ENCODE measurements around the gene CKLF. TPM values are rescaled to one million over a fixed set of nuclear protein-coding genes. Genes with fewer than 3 reads are reported as not detected.
"Not testable (repeated sequence)": the region's sequence is repeated elsewhere in the genome, so short reads cannot be mapped to it uniquely, and the experiment has no call there.

CKLF gene
- total RNA-seq, 1 experiment from 2014 or later = 180 TPM

GRCh38 chr16:66542396-66542795 is 10.0 kb upstream of the CKLF start:
- no peak for DNase-seq (ENCODE audit: low spot score)

GRCh38 chr16:66543541-66543940 is 8.8 kb upstream of the CKLF start:
- DNase-seq (ENCODE audit: low spot score) = no peak

- DNase-seq (ENCODE audit: low spot score) = no peak
These were observed 8.2 kb upstream of the CKLF start for GRCh38 chr16:66544016-66544757.

DNA sequence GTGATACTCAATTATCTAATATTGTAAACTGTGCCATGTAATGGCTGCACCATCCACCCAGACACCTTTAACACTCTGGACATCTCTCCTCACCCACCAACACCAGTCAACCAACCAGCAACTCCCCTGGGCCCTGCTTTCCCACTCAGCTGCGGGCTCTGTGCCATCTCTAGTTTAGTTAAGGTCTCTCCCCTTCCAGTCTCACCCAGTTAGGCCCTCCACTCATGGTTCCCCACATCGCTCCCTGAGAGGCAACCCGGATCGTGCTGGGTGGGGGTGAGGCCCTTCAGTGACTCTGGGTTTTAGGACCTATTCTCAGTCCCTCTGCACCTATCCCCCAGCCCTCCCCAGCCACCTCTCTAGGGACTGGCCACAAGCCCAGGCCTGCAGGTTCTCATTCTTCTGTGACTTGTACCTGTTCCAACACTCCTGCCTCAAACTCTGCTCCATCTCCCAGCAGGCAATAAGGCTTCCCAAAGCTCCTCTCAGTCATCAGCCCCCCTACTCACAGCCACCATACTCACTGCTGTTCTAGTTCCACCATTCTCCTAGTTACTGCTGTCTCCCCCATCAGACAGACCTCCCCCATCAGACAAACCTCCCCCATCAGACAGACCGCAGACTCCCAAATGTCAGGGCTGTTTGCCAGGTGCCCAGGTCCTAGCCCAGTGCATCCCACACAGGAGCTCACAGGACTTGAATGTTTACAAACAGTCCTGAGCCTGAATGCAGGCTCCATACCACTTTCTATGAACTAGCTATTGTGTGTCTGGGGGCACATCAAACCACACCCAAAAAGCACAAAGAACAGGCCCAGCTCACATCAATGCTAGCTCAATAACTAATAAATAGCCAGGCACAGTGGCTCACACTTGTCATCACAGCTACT is 5.0 kb upstream of the CKLF start:
- no peak for DNase-seq (ENCODE audit: low spot score)

GRCh38 chr16:66548068-66548467 is 4.3 kb upstream of the CKLF start:
- DNase-seq (ENCODE audit: low spot score) = no peak

GRCh38 chr16:66548868-66549267 is 3.5 kb upstream of the CKLF start:
- DNase-seq (ENCODE audit: low spot score) = no peak

DNA sequence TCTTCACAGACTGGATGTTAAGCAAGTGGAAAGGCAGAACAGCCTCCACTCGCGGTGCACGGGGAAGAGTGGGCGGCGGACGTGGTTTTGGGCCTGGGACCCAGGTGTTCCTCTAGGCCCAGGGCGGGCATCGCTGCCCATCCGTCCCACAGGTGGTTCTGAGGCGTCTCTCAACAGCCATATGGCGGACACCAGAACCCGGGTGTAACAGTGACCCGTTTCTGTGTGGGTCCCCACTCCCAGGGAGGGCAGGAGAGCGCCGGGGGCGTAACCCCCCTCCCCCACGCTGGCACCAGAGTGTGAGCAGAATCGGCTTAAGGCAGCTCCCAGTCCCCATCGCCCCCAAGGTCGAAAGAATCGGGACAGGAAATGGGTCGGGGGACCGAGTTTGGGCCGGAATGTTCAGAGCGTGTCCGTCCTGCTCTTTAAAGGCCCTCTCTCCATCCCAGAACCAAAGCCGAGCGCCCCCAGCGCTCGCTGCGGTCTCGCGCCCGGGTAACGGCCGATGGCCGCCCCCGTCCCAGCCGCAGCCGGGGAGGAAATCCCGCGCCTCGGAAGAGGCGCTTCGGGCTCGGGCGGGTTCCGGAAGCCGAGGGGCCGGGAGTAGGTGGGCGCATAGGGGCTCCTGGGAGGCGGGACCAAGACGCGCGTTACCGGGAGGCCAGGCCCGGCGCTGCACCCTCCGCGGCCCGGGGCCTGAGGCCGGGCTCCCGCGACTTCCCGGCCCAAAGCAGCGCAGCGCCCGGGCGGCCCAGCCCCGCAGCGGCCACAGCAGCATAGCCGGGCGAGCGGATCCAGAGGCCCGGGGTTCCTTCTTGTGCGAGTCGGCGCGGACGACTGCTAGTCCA is 2.9 kb upstream of the CKLF start, which contains the start of gene TK2:
Gene TK2, minus strand, starts transcription at position 839 of the 848 bp plus-strand sequence. Its CDS starts 61 bp downstream, at position 778.
- DNase-seq (ENCODE audit: low spot score) = no peak

GRCh38 chr16:66551348-66551759 is 1.0 kb upstream of the CKLF start:
- peak; percentile 39 for DNase-seq (ENCODE audit: low spot score)

DNA sequence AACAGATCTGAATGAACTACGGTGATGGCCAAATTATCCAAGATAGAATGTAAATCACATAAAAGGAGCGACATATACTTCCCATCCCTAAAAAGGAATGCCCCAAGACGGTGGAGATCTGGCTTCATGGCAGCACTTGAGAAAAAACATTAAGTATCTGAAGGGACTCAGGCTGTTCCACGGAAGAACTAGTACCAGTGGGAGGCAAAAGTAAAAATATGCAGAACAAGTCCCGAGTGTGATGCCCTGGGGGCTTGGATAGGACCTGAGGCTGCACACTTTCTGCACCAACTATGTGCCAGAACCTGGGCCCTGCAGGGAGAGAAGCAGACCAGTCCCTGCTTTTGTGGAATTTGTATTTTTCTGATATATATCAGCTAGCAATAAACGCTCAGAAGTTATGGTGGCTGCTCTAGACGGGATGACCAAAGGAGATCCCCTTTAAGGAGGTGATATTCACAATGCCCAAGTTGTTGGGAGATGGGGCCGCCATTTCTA is 539 bp upstream of the CKLF start:
- DNase-seq (ENCODE audit: low spot score) = no peak

DNA sequence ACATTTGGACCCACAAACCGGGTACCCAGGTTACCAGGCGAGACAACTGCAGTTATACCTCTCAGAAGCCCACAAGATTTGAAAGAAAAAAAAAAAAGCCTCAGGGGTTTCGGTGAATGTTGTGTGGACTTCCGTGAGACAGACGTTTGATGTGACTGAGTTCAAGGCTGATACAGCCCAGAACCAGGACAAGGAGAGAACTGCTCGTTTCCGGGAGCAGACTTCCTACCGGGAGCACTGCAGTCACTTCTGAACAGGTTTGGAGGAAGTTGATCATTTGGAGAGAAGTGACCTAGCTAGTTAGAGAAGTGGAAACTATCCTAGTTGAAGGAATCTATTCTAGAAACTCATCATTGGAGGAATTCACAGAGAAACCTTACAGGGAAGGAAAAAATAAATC is 847 bp downstream of the CKLF start:
- no peak for DNase-seq (ENCODE audit: low spot score)

DNA sequence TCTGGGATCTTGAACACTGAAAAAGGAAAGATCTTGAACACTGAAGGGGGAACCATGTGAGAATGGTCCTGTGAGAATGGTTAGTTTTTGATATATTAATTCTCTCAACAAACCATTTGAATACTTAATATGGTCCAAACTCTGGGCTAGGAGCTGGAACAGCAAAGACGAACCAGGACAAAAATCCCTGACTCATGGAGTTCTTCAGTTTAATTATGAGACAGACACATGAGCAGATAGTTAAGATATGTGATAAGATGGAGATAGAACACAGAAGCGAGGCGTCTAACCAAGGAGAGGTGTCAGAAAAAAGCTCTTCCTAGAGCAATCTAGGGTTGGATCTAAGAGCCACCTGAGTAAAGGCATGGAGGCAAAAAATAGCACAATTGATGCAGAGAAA is 1.6 kb downstream of the CKLF start:
- DNase-seq (ENCODE audit: low spot score) = no peak

DNA sequence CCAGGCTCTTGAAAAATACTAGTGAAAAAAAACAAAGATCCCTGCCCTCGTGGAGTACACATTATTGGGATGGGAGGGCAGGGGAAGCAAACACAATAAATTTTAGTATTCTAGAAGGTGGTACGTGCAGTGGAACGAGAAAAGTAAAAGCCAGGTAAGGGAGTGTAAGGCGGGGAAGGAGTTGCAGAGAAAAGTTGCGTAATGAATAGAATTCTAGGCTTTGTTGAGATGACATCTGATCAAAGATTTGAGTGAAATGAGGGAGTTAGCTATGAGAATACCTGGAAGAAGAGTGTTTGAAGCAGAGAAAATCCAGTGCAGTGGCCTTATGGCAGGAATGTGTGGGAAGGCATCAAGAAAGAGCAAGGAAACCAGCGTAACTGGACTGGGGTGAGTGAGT is 2.1 kb downstream of the CKLF start:
- no peak for DNase-seq (ENCODE audit: low spot score)

DNA sequence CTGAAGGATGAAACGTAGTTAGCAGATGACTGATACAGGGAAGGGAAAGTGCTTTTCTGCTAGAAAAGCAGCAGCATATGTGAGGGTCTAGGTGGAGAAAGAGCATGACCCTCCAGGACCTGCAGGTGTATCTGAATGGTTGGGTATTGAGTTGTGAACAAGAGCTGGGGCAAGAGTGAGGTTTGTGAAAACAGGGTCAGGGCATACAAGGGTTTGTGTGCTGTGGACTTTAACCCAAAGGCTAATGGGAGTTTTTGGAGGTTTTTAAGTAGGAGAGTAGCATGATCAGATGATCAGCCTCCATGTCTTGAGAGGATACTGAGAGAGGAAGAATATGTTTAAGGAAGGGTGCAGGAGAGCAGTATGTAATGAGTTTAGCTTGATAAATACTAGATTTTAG is 7.7 kb downstream of the CKLF start:
- no peak for DNase-seq (ENCODE audit: low spot score)

DNA sequence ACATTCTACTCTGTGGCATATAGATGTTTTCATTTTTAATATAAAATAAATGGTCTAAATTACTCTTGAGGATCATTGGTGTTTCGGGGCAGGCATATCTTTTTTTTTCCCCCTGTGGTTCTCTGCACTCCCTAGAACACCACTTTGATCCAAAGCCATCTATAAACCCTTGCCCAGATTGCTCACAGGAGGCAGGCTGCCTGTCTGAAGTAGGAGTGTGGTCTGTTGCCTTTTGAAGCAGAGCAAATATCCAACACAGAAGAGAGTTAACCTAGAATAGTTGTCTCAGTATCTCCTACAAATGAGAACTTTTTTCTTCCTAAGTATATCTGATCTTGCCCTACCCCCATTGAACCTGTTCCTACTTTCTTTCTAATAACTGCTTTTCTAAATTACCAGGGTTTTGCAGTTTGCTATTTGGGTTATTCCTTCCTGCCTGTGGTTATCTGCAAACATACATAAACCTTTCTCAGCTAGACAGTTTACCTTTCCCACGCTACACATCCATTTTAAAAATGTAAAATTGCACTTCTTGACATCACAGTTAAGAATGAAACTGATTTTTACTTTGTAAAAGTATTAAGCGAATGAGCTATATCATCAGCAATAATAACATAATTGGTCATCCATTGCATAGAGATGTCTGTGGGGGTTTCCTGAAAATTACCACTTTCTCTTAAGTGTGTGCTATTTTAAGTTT is 9.2 kb downstream of the CKLF start:
- no peak for DNase-seq (ENCODE audit: low spot score)

DNA sequence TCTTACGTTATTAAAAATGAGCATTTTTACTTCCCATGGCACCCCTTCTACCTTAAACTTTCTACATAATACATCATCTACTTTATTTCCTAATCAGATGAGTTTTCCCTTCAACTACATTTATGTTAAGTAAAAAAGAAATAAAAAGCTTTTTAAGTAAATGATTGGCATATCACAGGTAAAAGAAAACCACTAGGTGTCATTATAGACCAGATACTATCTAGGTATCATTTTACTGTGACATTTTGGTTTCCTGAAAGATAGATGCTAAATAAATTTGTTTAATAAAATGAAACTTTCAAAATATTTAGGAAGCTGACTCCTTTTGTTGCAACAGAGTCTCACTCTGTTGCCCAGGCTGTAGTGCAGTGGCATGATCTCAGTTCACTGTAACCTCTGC is 10.0 kb downstream of the CKLF start:
- no peak for DNase-seq (ENCODE audit: low spot score)

GRCh38 chr16:66562986-66563385 is 10.6 kb downstream of the CKLF start:
- no peak for DNase-seq (ENCODE audit: low spot score)

DNA sequence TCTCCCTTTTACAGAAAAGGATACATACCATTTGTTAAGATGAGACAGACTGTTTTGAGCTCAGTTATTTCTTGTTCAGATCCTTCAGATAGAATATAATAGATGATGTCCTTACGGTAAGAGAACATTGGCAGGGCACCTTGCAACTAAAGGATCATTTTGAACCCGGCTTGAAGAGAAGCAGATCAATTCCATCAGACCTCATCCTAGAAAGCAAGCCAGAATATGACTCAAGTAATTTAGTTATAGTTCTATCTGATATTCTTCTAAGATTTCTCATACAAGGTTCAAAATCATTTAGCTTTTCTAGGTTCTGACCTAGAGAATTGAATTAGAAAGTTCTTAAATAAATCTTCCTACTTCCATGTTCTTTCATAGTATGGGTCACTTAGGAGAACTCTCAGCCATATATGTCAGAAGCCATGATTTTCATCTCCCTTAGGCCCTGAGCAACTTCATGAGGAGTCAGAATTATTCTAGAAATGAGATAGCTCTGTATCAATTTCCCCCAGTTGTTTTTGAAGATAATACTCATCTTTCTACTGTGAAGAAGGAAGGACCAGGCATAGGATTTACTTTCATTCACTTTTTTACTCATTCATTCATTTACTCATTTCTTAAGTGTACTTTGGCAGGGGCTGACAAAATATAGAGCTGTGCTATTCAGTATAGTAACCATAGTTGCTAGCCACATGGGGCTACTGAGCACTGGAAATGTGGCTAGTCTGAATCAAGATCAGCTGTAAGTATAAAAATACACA is 11.4 kb downstream of the CKLF start:
- DNase-seq (ENCODE audit: low spot score) = no peak

GRCh38 chr16:66566051-66566901 is 13.9 kb downstream of the CKLF start, which contains the start of gene CMTM1:
Gene CMTM1 (plus strand): TSS chr16:66566439. CDS start chr16:66566514, 75 bp downstream.
- DNase-seq (ENCODE audit: low spot score) = no peak

GRCh38 chr16:66567270-66567669 is 14.9 kb downstream of the CKLF start:
- not testable (repeated sequence) for DNase-seq (ENCODE audit: low spot score)
